GM23338 (cell line): ENCODE results near the gene RIMS1. TPM values are rescaled to one million over a fixed set of nuclear protein-coding genes. Genes with fewer than 3 reads are reported as not detected.

Experiments used
- ATAC-seq: fragments of 200-7000 bp; cut with Tn5 transposase; 3 replicates; pipeline ENCODE4 v1.9.1; 2020
- DNase-seq: peaks from one replicate; pipeline ENCODE4 v3.0.0-alpha.2; 2015; ENCODE audit warnings: low spot score
- H2AFZ ChIP-seq: fragments of 200-600 bp; sonication (generic); 2 replicates; pipeline ENCODE4 v1.8.0; 2016; ENCODE audit warnings: antibody characterized with exemption, mild to moderate bottlenecking, moderate library complexity
- H3F3A ChIP-seq: fragments of 200-600 bp; sonication (generic); replicated peaks from 2 replicates; pipeline ENCODE4 v1.8.0; 2017; ENCODE audit warnings: antibody characterized with exemption, mixed run types, low read depth
- H3K27ac ChIP-seq: fragments of 200-600 bp; sonication (generic); 2 replicates; pipeline ENCODE4 v1.6.1; 2016; ENCODE audit warnings: low read depth
- H3K27me3 ChIP-seq: fragments of 200-600 bp; sonication (generic); 2 replicates; pipeline ENCODE4 v1.8.0; 2016; ENCODE audit warnings: mild to moderate bottlenecking, mixed run types, moderate library complexity; ENCODE audit not compliant: insufficient read depth
- H3K36me3 ChIP-seq: fragments of 200-600 bp; sonication (generic); 2 replicates; pipeline ENCODE4 v1.8.0; 2016; ENCODE audit warnings: mild to moderate bottlenecking; ENCODE audit not compliant: insufficient read depth
- H3K4me1 ChIP-seq: fragments of 200-600 bp; sonication (generic); 2 replicates; pipeline ENCODE4 v1.8.0; 2016; ENCODE audit warnings: mild to moderate bottlenecking, moderate library complexity; ENCODE audit not compliant: insufficient read depth
- H3K4me2 ChIP-seq: fragments of 200-600 bp; sonication (generic); 2 replicates; pipeline ENCODE4 v1.7.1; 2017; ENCODE audit warnings: mixed run types
- H3K4me3 ChIP-seq: fragments of 200-600 bp; sonication (generic); 2 replicates; pipeline ENCODE4 v1.6.1; 2016; ENCODE audit warnings: mixed run types
- H3K79me2 ChIP-seq: fragments of 200-600 bp; sonication (generic); replicated peaks from 2 replicates; pipeline ENCODE4 v1.8.0; 2017; ENCODE audit warnings: mild to moderate bottlenecking; ENCODE audit not compliant: insufficient read depth
- H3K9me2 ChIP-seq: fragments of 200-600 bp; sonication (generic); 2 replicates; pipeline ENCODE4 v1.8.0; 2017; ENCODE audit not compliant: insufficient read depth
- H4K20me1 ChIP-seq: fragments of 200-600 bp; sonication (generic); replicated peaks from 2 replicates; pipeline ENCODE4 v1.8.0; 2017; ENCODE audit warnings: mild to moderate bottlenecking; ENCODE audit not compliant: insufficient read depth
- H3K27ac Mint-ChIP-seq: 2 replicates; pipeline ENCODE4 v1.8.0; 2020; ENCODE audit warnings: inconsistent platforms, mild to moderate bottlenecking, moderate library complexity, mixed read lengths
- H3K27me3 Mint-ChIP-seq: 3 replicates; pipeline ENCODE4 v1.8.0; 2022; ENCODE audit warnings: low read depth, mild to moderate bottlenecking, moderate library complexity, mixed read lengths, inconsistent platforms; ENCODE audit not compliant: insufficient read depth, poor library complexity
- H3K36me3 Mint-ChIP-seq: 3 replicates; pipeline ENCODE4 v1.8.0; 2021; ENCODE audit warnings: low read depth, mild to moderate bottlenecking, inconsistent platforms, moderate library complexity, mixed read lengths
- H3K4me1 Mint-ChIP-seq: 3 replicates; pipeline ENCODE4 v1.8.0; 2020; ENCODE audit warnings: mild to moderate bottlenecking, inconsistent platforms, mixed read lengths
- H3K4me3 Mint-ChIP-seq: 3 replicates; pipeline ENCODE4 v1.8.0; 2021; ENCODE audit warnings: moderate library complexity, mild to moderate bottlenecking, inconsistent platforms, mixed read lengths
- H3K9me3 Mint-ChIP-seq: 3 replicates; pipeline ENCODE4 v1.8.0; 2020; ENCODE audit warnings: moderate library complexity, mild to moderate bottlenecking, inconsistent platforms, mixed read lengths
- CREB1 ChIP-seq: fragments of 250-450 bp; sonication (Bioruptor Pico); IDR thresholded peaks from 2 replicates; pipeline ENCODE4 v1.5.0; 2020; ENCODE audit warnings: low read depth, mild to moderate bottlenecking, moderate library complexity
- CTCF ChIP-seq, 2 experiments: fragments of 200-600 bp in 1 of 2; sonication (generic) in 1 of 2; conservative IDR thresholded peaks; 2 replicates each; pipeline versions ENCODE4 v1.5.1 to v1.6.1; 2016 to 2017; ENCODE audit warnings: antibody characterized with exemption in 2 of 2, low read depth in 2 of 2, mild to moderate bottlenecking in 2 of 2, moderate library complexity in 1 of 2
- ETS1 ChIP-seq: IDR thresholded peaks from 2 replicates; pipeline ENCODE4 v1.6.1; 2016; ENCODE audit warnings: antibody characterized with exemption
- EZH2 ChIP-seq: fragments of 200-600 bp; sonication (generic); IDR thresholded peaks from one replicate; pipeline ENCODE4 v1.8.0; 2017; ENCODE audit warnings: antibody characterized with exemption, mild to moderate bottlenecking, low read depth; ENCODE audit not compliant: unreplicated experiment
- EZH2phosphoT487 ChIP-seq: fragments of 200-600 bp; sonication (generic); IDR thresholded peaks from one replicate; pipeline ENCODE4 v1.8.1; 2018; ENCODE audit warnings: antibody characterized with exemption; ENCODE audit not compliant: unreplicated experiment
- JUNB ChIP-seq: IDR thresholded peaks from one replicate; pipeline ENCODE4 v1.6.1; 2016; ENCODE audit warnings: antibody characterized with exemption; ENCODE audit not compliant: unreplicated experiment
- NANOG ChIP-seq: IDR thresholded peaks from 2 replicates; pipeline ENCODE4 v1.6.1; 2016; ENCODE audit warnings: antibody characterized with exemption, borderline replicate concordance
- POLR2AphosphoS5 ChIP-seq: IDR thresholded peaks from 2 replicates; pipeline ENCODE4 v1.6.1; 2016; ENCODE audit warnings: antibody characterized with exemption, low read depth
- REST ChIP-seq: IDR thresholded peaks from one replicate; pipeline ENCODE4 v1.6.1; 2018; ENCODE audit warnings: antibody characterized with exemption; ENCODE audit not compliant: unreplicated experiment
- STAT1 ChIP-seq: IDR thresholded peaks from one replicate; pipeline ENCODE4 v1.6.1; 2016; ENCODE audit warnings: antibody characterized with exemption; ENCODE audit not compliant: unreplicated experiment
- ZNF114 ChIP-seq: fragments of 250-450 bp; sonication (Bioruptor Pico); IDR thresholded peaks from 2 replicates; pipeline ENCODE4 v1.5.0; 2020; ENCODE audit warnings: mild to moderate bottlenecking, moderate library complexity
- ZNF331 ChIP-seq: fragments of 250-450 bp; sonication (Bioruptor Pico); IDR thresholded peaks from 2 replicates; pipeline ENCODE4 v1.5.0; 2020; ENCODE audit warnings: low read depth, mild to moderate bottlenecking, moderate library complexity
- ZNF462 ChIP-seq: fragments of 250-450 bp; sonication (Bioruptor Pico); IDR thresholded peaks from 2 replicates; pipeline ENCODE4 v1.5.0; 2020; ENCODE audit warnings: mild to moderate bottlenecking, moderate library complexity
- polyA plus RNA-seq: library from polyadenylated mRNA; unstranded; fragments of >200 nt; fragmentation: Nextera tagmentation; extraction: Ambion mirVana; gene quantifications from 2 replicates; pipeline ENCODE4 v1.2.1, GENCODE V29; 2016
- total RNA-seq: library from RNA; depleted of rRNA; stranded (reverse); fragments of >200 nt; shearing (Covaris generic); gene quantifications from 2 replicates; pipeline ENCODE4 v1.2.3, GENCODE V29; 2014

The RIMS1 gene
- total and polyA plus RNA-seq, 2 experiments from 2014 or later: 0.89 to 4.0 TPM

GRCh38 chr6:71851214-71851613, 35.1 kb upstream of the RIMS1 start:
- Histone ChIP-seq H3K79me2 (no peaks in the 10 kb centered on the region), H3K4me2 (no peak overlapping the region), H4K20me1 (no peaks in the 10 kb centered on the region), H3F3A (no peaks in the 10 kb centered on the region), H3K27ac (no peak overlapping the region), H2AFZ (no peak overlapping the region), H3K4me3 (no peak overlapping the region), H3K9me2 (no peaks in the 10 kb centered on the region), H3K36me3 (no peaks in the 10 kb centered on the region), H3K4me1 (no peaks in the 10 kb centered on the region), H3K27me3 (no peaks in the 10 kb centered on the region)
- Mint-ChIP-seq H3K27ac (no peak overlapping the region), H3K4me1 (no peaks in the 10 kb centered on the region), H3K36me3 (no peaks in the 10 kb centered on the region), H3K4me3 (no peak overlapping the region), H3K9me3 (no peaks in the 10 kb centered on the region), H3K27me3 (no peaks in the 10 kb centered on the region)
- ATAC-seq: no peak
- TF ChIP-seq REST (no peak), EZH2 (no peak), ZNF114 (CRISPR knock-in tag) (no peak), EZH2phosphoT487 (no peak), ZNF462 (no peak), CTCF (conservative IDR thresholded peaks at IDR 0.05; ENCODE audit: low read depth in 2 of 2) (no peak), STAT1 (no peak), POLR2AphosphoS5 (no peak), JUNB (no peak), ZNF331 (CRISPR knock-in tag) (no peak), NANOG (no peak), CREB1 (no peak), ETS1 (no peak)
- DNase-seq: no peak
